Liver (tissue), 9 donors: ENCODE data around the gene DNTTIP2. TPM values are rescaled to one million over a fixed set of nuclear protein-coding genes. Genes with fewer than 3 reads are reported as not detected.

Experiments used
- DNase-seq: peaks from one replicate; pipeline ENCODE4 v3.0.0-alpha.2; 2017; ENCODE audit warnings: low spot score
- H3K27ac ChIP-seq, 2 donors: one replicate each; pipeline ENCODE4 v1.7.0; 2013; ENCODE audit warnings: inconsistent platforms in 2 of 2, low read length in 2 of 2, control low read depth in 1 of 2, low read depth in 1 of 2, mild to moderate bottlenecking in 1 of 2
- H3K27me3 ChIP-seq, 4 donors: one replicate each; pipeline versions ENCODE4 v1.6.1 to v1.7.0; 2013; ENCODE audit warnings: low read length in 3 of 4, inconsistent platforms in 1 of 4, mild to moderate bottlenecking in 1 of 4, moderate library complexity in 1 of 4; ENCODE audit not compliant: control insufficient read depth in 4 of 4, insufficient read depth in 4 of 4
- H3K36me3 ChIP-seq, 4 donors: one replicate each; pipeline versions ENCODE4 v1.6.1 to v1.7.0; 2013; ENCODE audit warnings: low read length in 3 of 4, mild to moderate bottlenecking in 3 of 4, low read depth in 1 of 4, moderate library complexity in 1 of 4; ENCODE audit not compliant: control insufficient read depth in 4 of 4, insufficient read depth in 3 of 4
- H3K4me1 ChIP-seq, 4 donors: one replicate each; pipeline versions ENCODE4 v1.6.1 to v1.7.0; 2013; ENCODE audit warnings: low read length in 3 of 4, mild to moderate bottlenecking in 3 of 4, moderate library complexity in 1 of 4; ENCODE audit not compliant: control insufficient read depth in 4 of 4, insufficient read depth in 4 of 4
- H3K4me3 ChIP-seq, 3 donors: one replicate each; pipeline versions ENCODE4 v1.6.1 to v1.7.0; 2013; ENCODE audit warnings: low read length in 3 of 3, control low read depth in 1 of 3, low read depth in 1 of 3, mild to moderate bottlenecking in 1 of 3
- H3K9ac ChIP-seq, 2 donors: one replicate each; pipeline ENCODE4 v1.7.0; 2013; ENCODE audit warnings: low read length in 2 of 2, mild to moderate bottlenecking in 2 of 2, moderate library complexity in 2 of 2, control low read depth in 1 of 2, low read depth in 1 of 2
- H3K9me3 ChIP-seq, 4 donors: one replicate each; pipeline versions ENCODE4 v1.6.1 to v1.7.0; 2013; ENCODE audit warnings: low read length in 3 of 4; ENCODE audit not compliant: control insufficient read depth in 4 of 4
- EGR1 ChIP-seq, 2 donors: IDR thresholded peaks; 2 replicates each; pipeline ENCODE4 v1.6.1; 2016 to 2018; ENCODE audit warnings: antibody characterized with exemption in 2 of 2, low read depth in 2 of 2
- FOXA1 ChIP-seq: IDR thresholded peaks from 2 replicates; pipeline ENCODE4 v1.6.1; 2016; ENCODE audit warnings: antibody characterized with exemption
- FOXA2 ChIP-seq: IDR thresholded peaks from 2 replicates; pipeline ENCODE4 v1.6.1; 2016; ENCODE audit warnings: antibody characterized with exemption
- GABPA ChIP-seq, 2 donors: IDR thresholded peaks in 1 of 2; conservative IDR thresholded peaks in 1 of 2; 2 replicates each; pipeline ENCODE4 v1.6.1; 2016; ENCODE audit warnings: antibody characterized with exemption in 2 of 2, mild to moderate bottlenecking in 1 of 2, moderate library complexity in 1 of 2
- HNF4A ChIP-seq, 2 donors: conservative IDR thresholded peaks; 2 replicates each; pipeline ENCODE4 v1.6.1; 2016; ENCODE audit warnings: antibody characterized with exemption in 2 of 2, mild to moderate bottlenecking in 2 of 2
- JUND ChIP-seq, 2 donors: IDR thresholded peaks; 2 replicates each; pipeline ENCODE4 v1.6.1; 2016; ENCODE audit warnings: antibody characterized with exemption in 2 of 2
- NR2F2 ChIP-seq: IDR thresholded peaks from 2 replicates; pipeline ENCODE4 v1.6.1; 2016; ENCODE audit warnings: antibody characterized with exemption
- RAD21 ChIP-seq, 2 donors: IDR thresholded peaks; 2 replicates each; pipeline ENCODE4 v1.6.1; 2016; ENCODE audit warnings: antibody characterized with exemption in 2 of 2, mild to moderate bottlenecking in 2 of 2
- RXRA ChIP-seq, 2 donors: IDR thresholded peaks; 2 replicates each; pipeline ENCODE4 v1.6.1; 2017 to 2018; ENCODE audit warnings: antibody characterized with exemption in 2 of 2, mild to moderate bottlenecking in 1 of 2
- SP1 ChIP-seq: IDR thresholded peaks from 2 replicates; pipeline ENCODE4 v1.6.1; 2018; ENCODE audit warnings: antibody characterized with exemption, mild to moderate bottlenecking
- TAF1 ChIP-seq: conservative IDR thresholded peaks from 2 replicates; pipeline ENCODE4 v1.6.1; 2016; ENCODE audit warnings: antibody characterized with exemption, mild to moderate bottlenecking
- YY1 ChIP-seq: IDR thresholded peaks from 2 replicates; pipeline ENCODE4 v1.6.1; 2016; ENCODE audit warnings: antibody characterized with exemption, mild to moderate bottlenecking
- ZBTB33 ChIP-seq: IDR thresholded peaks from 2 replicates; pipeline ENCODE4 v1.6.1; 2016; ENCODE audit warnings: antibody characterized with exemption
- WGBS: extraction: QIAGEN DNeasy Blood & Tissue Kit; methylation state at CpG from one replicate; pipeline ENCODE4 v1.1.7; 2013; 5-methylcytosine and 5-hydroxymethylcytosine counted together
- polyA plus RNA-seq, 2 donors: library from polyadenylated mRNA; stranded (reverse) in 1 of 2; unstranded in 1 of 2; fragments of 200-250 nt in 1 of 2; fragments of >200 nt in 1 of 2; fragmentation: Nextera tagmentation in 1 of 2; extraction: Ambion mirVana in 1 of 2; gene quantifications; one replicate each; pipeline versions ENCODE4 v1.2.1 to v1.2.3, GENCODE V29; 2013 to 2015
- total RNA-seq, 2 donors: library from RNA; depleted of rRNA; stranded (reverse); fragments of >200 nt; gene quantifications; one replicate each; pipeline ENCODE4 v1.2.3, GENCODE V29; 2014
- TF ChIP-seq, protein P1 (sequence below): fragments of 150-350 bp; IDR thresholded peaks from 2 replicates; pipeline ENCODE4 v1.5.1; 2017; ENCODE audit warnings: improper control_type of control experiment, low read depth, low read length; ENCODE audit not compliant: missing input control
- TF ChIP-seq, protein P2 (sequence below): IDR thresholded peaks from 2 replicates; pipeline ENCODE4 v1.6.1; 2016; ENCODE audit warnings: antibody characterized with exemption
- TF ChIP-seq, protein P3 (sequence below): IDR thresholded peaks from 2 replicates; pipeline ENCODE4 v1.6.1; 2016; ENCODE audit warnings: antibody characterized with exemption, mild to moderate bottlenecking
- TF ChIP-seq, protein P4 (sequence below): IDR thresholded peaks from 2 replicates; pipeline ENCODE4 v1.6.1; 2016; ENCODE audit warnings: antibody characterized with exemption
- donor health status: healthy.
- donor health status: healthy.
- donor health status: healthy.
- donor health status: healthy.
- donor health status: healthy.

DNTTIP2 gene
- total and polyA plus RNA-seq, 4 donors = 10.9 to 19.7 (median 13.4) TPM

- WGBS = 82% methylated on average over 12 of the region's 12 CpGs
- TF ChIP-seq YY1 (no peak), HNF4A (conservative IDR thresholded peaks at IDR 0.05) (no peak), EGR1 (IDR thresholded peaks at IDR 0.05; ENCODE audit: low read depth in 2 of 2) (no peak), RAD21 (IDR thresholded peaks at IDR 0.05) (no peak), GABPA (IDR thresholded peaks at IDR 0.05 in 1 of 2, conservative IDR thresholded peaks at IDR 0.05 in 1 of 2) (no peak), NR2F2 (no peak), JUND (IDR thresholded peaks at IDR 0.05) (no peak)
- TF ChIP-seq, protein P1, sequence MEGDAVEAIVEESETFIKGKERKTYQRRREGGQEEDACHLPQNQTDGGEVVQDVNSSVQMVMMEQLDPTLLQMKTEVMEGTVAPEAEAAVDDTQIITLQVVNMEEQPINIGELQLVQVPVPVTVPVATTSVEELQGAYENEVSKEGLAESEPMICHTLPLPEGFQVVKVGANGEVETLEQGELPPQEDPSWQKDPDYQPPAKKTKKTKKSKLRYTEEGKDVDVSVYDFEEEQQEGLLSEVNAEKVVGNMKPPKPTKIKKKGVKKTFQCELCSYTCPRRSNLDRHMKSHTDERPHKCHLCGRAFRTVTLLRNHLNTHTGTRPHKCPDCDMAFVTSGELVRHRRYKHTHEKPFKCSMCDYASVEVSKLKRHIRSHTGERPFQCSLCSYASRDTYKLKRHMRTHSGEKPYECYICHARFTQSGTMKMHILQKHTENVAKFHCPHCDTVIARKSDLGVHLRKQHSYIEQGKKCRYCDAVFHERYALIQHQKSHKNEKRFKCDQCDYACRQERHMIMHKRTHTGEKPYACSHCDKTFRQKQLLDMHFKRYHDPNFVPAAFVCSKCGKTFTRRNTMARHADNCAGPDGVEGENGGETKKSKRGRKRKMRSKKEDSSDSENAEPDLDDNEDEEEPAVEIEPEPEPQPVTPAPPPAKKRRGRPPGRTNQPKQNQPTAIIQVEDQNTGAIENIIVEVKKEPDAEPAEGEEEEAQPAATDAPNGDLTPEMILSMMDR = no peak
- TF ChIP-seq, protein P2, sequence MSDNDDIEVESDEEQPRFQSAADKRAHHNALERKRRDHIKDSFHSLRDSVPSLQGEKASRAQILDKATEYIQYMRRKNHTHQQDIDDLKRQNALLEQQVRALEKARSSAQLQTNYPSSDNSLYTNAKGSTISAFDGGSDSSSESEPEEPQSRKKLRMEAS = no peak
- H3K4me3 ChIP-seq = no peak overlapping the region
- H3K4me1 ChIP-seq = peaks cover 0 to 3% (median 0%) of the 10 kb centered on the region in 4 donors
- H3K9ac ChIP-seq = no peak overlapping the region
- peak overlapping the region; percentile 44 to 53 for H3K27ac ChIP-seq
- H3K27me3 ChIP-seq = no peaks in the 10 kb centered on the region
- no peaks in the 10 kb centered on the region for H3K36me3 ChIP-seq
- H3K9me3 ChIP-seq = no peaks in the 10 kb centered on the region
- no peak for DNase-seq
Observed at GRCh38 chr1:93817819-93818569, 61.0 kb downstream of the DNTTIP2 start.

- WGBS = 56% methylated on average over 3 of the region's 3 CpGs
- Histone ChIP-seq H3K4me1 (peaks cover 0 to 3% (median 0%) of the 10 kb centered on the region in 4 donors), H3K36me3 (no peaks in the 10 kb centered on the region), H3K27ac (peak overlapping the region; percentile 44 to 53), H3K9ac (no peak overlapping the region), H3K27me3 (no peaks in the 10 kb centered on the region), H3K9me3 (no peaks in the 10 kb centered on the region), H3K4me3 (no peak overlapping the region)
- DNase-seq = no peak
- TF ChIP-seq, protein P3, sequence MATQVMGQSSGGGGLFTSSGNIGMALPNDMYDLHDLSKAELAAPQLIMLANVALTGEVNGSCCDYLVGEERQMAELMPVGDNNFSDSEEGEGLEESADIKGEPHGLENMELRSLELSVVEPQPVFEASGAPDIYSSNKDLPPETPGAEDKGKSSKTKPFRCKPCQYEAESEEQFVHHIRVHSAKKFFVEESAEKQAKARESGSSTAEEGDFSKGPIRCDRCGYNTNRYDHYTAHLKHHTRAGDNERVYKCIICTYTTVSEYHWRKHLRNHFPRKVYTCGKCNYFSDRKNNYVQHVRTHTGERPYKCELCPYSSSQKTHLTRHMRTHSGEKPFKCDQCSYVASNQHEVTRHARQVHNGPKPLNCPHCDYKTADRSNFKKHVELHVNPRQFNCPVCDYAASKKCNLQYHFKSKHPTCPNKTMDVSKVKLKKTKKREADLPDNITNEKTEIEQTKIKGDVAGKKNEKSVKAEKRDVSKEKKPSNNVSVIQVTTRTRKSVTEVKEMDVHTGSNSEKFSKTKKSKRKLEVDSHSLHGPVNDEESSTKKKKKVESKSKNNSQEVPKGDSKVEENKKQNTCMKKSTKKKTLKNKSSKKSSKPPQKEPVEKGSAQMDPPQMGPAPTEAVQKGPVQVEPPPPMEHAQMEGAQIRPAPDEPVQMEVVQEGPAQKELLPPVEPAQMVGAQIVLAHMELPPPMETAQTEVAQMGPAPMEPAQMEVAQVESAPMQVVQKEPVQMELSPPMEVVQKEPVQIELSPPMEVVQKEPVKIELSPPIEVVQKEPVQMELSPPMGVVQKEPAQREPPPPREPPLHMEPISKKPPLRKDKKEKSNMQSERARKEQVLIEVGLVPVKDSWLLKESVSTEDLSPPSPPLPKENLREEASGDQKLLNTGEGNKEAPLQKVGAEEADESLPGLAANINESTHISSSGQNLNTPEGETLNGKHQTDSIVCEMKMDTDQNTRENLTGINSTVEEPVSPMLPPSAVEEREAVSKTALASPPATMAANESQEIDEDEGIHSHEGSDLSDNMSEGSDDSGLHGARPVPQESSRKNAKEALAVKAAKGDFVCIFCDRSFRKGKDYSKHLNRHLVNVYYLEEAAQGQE = no peak
- TF ChIP-seq NR2F2 = peak; percentile 91
- TF ChIP-seq FOXA2 = no peak
- no peak for TF ChIP-seq TAF1
- peak; percentile 21 to 22 for TF ChIP-seq RXRA (IDR thresholded peaks at IDR 0.05)
- TF ChIP-seq SP1 = peak; percentile 52
- TF ChIP-seq, protein P1 = no peak
- no peak for TF ChIP-seq FOXA1
- TF ChIP-seq, protein P2 = no peak
- peak in 1 of 2 donors; percentile 10 for TF ChIP-seq EGR1 (IDR thresholded peaks at IDR 0.05; ENCODE audit: low read depth in 2 of 2)
- no peak for TF ChIP-seq YY1
- TF ChIP-seq, protein P4, sequence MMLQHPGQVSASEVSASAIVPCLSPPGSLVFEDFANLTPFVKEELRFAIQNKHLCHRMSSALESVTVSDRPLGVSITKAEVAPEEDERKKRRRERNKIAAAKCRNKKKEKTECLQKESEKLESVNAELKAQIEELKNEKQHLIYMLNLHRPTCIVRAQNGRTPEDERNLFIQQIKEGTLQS = no peak
- TF ChIP-seq RAD21 (IDR thresholded peaks at IDR 0.05) = peak; percentile 25 to 54
- no peak for TF ChIP-seq HNF4A (conservative IDR thresholded peaks at IDR 0.05)
- TF ChIP-seq ZBTB33 = no peak
- peak; percentile 23 to 32 for TF ChIP-seq GABPA (IDR thresholded peaks at IDR 0.05 in 1 of 2, conservative IDR thresholded peaks at IDR 0.05 in 1 of 2)
Observed at GRCh38 chr1:93816970-93817678, 61.9 kb downstream of the DNTTIP2 start.
